Coronary artery (tissue), 2 donors: Measurements from ENCODE around the gene DVL3.

Source experiments
- DNase-seq: peaks from one replicate; pipeline ENCODE4 v3.0.0-alpha.2; 2017; ENCODE audit warnings: low spot score
- H3K27ac ChIP-seq, 2 donors: fragments of 200-600 bp; sonication (generic); one replicate each; pipeline ENCODE4 v1.5.1; 2016 to 2019
- H3K4me3 ChIP-seq: fragments of 200-600 bp; sonication (generic); 2 replicates; pipeline ENCODE4 v1.5.1; 2016; ENCODE audit warnings: mild to moderate bottlenecking, moderate library complexity
- TF ChIP-seq, protein P1 (sequence below): fragments of 200-600 bp; sonication (generic); IDR thresholded peaks from one replicate; pipeline ENCODE4 v1.5.1; 2019; ENCODE audit warnings: antibody characterized with exemption

DVL3 gene

DNA sequence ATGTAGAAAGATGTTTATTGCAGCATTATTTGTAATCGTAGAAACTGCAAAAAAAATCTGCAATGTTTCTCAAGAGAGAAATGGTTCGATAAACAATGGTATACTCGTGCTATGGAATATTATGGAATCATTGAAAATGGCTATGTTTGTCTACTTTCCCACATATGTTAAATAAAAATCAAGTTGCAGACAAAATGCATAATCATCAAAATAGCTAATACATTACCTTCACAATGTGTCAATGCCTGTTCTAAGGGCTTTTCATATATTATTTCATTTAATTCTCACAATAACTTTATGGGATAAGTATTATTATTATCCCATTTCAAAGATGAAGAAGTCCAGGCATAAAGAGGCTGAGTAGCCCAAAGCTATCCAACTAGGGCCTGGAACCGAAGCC lies 22.2 kb upstream of the DVL3 start:
- DNase-seq, result no peak
- TF ChIP-seq, protein P1, sequence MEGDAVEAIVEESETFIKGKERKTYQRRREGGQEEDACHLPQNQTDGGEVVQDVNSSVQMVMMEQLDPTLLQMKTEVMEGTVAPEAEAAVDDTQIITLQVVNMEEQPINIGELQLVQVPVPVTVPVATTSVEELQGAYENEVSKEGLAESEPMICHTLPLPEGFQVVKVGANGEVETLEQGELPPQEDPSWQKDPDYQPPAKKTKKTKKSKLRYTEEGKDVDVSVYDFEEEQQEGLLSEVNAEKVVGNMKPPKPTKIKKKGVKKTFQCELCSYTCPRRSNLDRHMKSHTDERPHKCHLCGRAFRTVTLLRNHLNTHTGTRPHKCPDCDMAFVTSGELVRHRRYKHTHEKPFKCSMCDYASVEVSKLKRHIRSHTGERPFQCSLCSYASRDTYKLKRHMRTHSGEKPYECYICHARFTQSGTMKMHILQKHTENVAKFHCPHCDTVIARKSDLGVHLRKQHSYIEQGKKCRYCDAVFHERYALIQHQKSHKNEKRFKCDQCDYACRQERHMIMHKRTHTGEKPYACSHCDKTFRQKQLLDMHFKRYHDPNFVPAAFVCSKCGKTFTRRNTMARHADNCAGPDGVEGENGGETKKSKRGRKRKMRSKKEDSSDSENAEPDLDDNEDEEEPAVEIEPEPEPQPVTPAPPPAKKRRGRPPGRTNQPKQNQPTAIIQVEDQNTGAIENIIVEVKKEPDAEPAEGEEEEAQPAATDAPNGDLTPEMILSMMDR, result no peak
- no peak overlapping the region for H3K27ac ChIP-seq
- H3K4me3 ChIP-seq, result no peak overlapping the region

DNA sequence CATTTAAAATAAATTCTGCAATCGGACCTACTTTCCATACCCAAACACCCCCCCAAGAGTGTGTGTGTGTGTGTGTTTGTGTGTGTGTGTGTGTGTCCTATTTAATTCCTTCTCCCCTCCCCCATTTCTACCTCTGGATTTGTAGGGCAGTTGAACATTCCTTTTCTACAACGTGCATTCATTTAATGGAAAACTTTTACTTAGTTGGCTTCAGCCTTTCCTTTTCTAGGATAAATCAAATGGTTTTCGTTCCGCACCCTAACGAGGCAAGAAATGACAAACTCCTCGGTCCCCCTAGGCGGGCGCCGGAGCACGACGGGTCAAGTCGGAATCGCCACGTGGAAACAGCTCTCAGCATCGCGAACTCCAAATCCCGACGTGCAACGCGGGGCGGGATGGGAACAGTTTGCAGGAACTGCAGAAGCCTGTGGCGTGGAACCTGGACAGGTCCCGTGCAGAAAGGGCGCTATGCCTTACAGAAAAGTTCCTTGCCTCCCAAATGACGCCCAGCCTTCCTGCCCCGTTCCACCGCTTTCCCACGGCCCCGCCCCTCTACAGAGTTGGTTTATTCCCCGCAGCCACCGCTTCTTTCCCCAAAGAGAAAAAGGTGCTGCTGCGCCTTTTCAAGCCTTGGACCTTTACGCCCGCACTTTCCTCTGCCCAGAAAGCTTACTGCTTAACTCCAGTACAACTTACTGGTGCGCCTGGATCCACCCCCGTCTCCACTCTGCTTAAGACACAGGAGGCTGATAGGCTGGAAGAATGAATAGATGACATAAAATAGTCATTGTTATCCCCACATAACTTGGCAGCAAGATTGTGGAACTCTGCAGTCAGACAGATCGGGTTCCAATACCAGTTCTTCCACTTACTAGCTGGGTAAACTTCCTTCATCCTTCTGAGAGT lies 21.1 kb upstream of the DVL3 start:
- Histone ChIP-seq H3K27ac (peak overlapping the region; percentile 77 to 95), H3K4me3 (peak overlapping the region; percentile 81)
- TF ChIP-seq, protein P1, result no peak
- DNase-seq, result peak; percentile 89

DNA sequence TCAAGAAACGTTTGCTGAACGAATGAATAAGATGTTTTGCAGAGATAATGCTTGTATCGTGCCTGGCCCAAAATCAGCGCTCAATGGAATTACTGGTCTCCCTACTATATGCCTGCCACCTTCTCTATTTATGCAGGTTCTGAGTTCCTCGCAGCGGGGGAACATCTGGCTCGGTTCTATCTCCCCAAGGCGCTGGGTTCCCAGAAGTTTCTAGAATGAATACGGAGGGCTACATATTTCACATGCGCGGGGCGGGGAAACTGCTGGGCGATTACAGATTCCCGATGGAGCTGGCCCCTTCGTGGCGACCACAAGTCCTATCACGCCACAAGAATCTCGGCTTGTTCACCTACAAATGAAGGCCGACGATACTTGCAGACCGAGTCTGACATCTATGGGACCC lies 20.4 kb upstream of the DVL3 start:
- H3K27ac ChIP-seq, result peak overlapping the region; percentile 77 to 95
- TF ChIP-seq, protein P1, result no peak
- H3K4me3 ChIP-seq, result peak overlapping the region; percentile 81
- DNase-seq, result no peak

DNA sequence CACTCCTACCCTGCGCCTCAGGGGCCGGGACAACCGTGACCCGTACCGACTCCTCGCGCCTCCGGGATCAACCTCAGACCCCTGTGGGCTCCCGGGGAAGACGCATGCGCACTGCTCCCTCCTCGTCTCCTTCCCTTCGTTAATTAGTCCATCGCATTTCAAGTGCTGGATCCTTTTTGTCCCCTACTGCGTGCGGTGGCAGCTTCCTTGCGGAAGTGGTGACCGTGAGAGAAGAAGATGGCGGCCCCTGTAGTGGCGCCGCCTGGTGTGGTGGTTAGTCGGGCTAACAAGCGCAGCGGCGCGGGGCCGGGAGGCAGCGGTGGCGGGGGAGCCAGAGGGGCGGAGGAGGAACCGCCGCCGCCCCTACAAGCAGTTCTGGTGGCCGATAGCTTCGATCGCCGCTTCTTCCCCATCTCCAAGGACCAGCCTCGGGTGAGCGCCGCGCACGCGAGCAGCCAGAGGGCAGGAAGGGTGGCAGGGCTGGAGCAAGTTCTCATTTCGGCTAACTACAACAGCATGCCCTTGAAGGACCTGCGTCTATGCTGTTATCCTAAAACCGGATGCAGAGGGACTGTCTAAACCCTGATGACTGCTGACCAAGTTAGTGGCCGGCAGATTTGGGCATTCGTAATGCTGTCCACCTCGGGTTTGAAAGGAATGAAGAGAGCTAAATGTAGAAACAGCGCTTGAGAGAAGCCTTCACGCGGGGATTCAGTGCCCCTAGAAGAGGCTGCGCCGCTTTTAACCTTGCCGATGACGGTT lies 19.8 kb upstream of the DVL3 start, which contains the start of gene EIF2B5:
EIF2B5 (plus strand) TSS at position 210 of the 762 bp plus-strand sequence; CDS start at position 238, 28 bp downstream.
- Histone ChIP-seq H3K4me3 (peak within 1 kb of the TSS; percentile 81), H3K27ac (peak within 1 kb of the TSS; percentile 77 to 95)
- TF ChIP-seq, protein P1, result no peak
- peak; percentile 88 for DNase-seq

DNA sequence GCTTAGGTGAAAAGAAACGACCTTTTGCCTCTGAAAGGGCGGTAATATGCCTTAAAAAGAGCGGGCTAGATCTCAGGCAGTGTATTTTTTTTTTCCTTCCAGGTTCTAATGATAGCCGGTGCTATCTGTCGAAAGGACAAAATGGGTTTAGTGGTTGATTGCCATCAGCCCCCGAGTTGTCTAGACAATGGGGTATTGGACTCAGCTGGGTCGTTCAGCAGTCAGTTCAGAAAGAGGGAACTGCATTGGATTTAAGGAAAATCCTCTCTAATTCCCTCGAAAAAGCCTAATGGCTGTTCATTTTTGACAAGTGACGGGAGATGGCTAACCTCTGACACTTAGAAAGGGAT lies 19.3 kb upstream of the DVL3 start:
- TF ChIP-seq, protein P1, result no peak
- DNase-seq, result no peak
- peak overlapping the region; percentile 77 to 95 for H3K27ac ChIP-seq
- H3K4me3 ChIP-seq, result peak overlapping the region; percentile 81

DNA sequence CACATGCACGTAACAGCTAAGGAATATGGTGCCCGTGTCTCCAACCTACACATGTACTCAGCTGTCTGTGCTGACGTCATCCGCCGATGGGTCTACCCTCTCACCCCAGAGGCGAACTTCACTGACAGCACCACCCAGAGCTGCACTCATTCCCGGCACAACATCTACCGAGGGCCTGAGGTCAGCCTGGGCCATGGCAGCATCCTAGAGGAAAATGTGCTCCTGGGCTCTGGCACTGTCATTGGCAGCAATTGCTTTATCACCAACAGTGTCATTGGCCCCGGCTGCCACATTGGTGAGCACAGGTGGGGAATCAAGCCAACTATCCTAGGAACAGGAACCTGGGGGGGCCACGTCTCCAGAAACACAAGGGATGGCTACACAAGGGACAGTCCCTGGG lies 14.7 kb upstream of the DVL3 start:
- no peak for DNase-seq
- TF ChIP-seq, protein P1, result no peak
- Histone ChIP-seq H3K4me3 (no peak overlapping the region), H3K27ac (no peak overlapping the region)
